Measurements from ENCODE around the gene CCDC88B.

DNA sequence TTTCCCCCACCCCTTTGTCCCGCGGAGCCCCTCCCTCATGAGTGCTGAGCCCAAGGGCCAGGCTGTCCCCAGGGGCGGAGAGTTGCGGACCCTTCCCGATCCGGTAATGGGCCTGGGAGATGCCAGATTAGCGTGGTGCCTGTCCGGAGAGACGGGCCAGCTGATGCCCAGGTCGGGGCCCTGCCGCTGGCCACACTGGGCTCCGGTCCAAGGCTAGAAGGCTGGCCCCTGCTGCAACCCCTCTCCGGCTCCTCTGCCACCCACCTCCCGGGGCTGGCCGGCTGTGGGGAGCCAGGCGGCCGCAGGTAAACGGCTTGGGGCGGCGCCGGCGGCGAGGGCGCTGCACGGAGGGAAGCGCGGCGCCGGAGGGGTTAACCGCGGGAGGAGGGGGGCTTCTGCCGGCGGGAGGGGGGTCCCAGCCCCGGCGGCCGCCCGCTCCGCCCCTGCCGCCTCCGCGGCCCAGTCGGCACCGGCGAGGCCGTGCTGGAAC is 48.7 kb upstream of the CCDC88B start, which contains the start of gene KCNK4:
- TF ChIP-seq, protein P1, sequence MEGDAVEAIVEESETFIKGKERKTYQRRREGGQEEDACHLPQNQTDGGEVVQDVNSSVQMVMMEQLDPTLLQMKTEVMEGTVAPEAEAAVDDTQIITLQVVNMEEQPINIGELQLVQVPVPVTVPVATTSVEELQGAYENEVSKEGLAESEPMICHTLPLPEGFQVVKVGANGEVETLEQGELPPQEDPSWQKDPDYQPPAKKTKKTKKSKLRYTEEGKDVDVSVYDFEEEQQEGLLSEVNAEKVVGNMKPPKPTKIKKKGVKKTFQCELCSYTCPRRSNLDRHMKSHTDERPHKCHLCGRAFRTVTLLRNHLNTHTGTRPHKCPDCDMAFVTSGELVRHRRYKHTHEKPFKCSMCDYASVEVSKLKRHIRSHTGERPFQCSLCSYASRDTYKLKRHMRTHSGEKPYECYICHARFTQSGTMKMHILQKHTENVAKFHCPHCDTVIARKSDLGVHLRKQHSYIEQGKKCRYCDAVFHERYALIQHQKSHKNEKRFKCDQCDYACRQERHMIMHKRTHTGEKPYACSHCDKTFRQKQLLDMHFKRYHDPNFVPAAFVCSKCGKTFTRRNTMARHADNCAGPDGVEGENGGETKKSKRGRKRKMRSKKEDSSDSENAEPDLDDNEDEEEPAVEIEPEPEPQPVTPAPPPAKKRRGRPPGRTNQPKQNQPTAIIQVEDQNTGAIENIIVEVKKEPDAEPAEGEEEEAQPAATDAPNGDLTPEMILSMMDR (conservative IDR thresholded peaks at IDR 0.05; ENCODE audit: low read length), result no peak
- TF ChIP-seq EZH2phosphoT487 (IDR thresholded peaks at IDR 0.05; ENCODE audit: borderline replicate concordance), result no peak
